ENCODE results near the gene DLGAP1. TPM values are rescaled to one million over a fixed set of nuclear protein-coding genes. Genes with fewer than 3 reads are reported as not detected.

Gene DLGAP1
- total RNA-seq, 1 experiment from 2014 or later, result 27.5 TPM

DNA sequence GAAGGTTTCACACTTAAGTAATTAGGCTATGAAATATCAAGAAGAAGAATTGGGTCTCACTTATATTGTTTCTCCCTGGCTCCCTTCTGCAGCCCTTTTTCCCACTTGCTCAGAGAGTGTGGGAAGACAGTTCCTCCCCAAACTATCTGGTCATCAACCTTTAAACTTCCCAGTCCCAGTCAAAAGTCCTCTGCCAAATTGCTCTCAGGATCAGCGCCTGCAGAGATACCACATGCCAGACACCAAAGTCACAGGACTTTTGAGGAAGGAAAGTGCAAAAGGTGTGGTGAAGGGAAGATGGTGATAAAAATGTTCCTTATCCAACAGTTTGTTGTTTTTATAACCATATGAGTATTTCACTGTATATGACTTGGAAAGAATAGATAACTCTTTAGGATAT, 51.3 kb downstream of the DLGAP1 start:
- in situ Hi-C loops (cut with HindIII; ENCODE audit: low pct_unique_long_range_greater_than_20kb, low sequenced_read_pairs), result no loop called here

DNA sequence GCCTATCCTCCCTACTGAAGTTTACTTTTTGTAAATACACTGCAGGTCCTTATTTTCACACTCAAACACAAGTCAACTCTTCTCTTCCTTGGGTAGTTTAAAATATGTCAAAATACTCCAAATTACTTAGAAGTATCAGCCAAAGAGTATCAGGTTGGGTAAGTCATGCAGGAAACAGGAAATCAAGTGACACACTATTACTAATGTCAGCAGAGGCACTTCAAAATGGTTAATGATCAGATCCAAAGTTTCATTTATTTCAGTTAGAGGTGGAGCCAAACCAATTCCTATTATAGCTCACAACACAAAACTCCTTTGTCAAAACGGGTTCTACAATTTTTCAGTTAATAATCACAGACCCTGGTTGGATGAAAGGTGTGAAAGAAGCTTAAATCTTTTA, 54.2 kb downstream of the DLGAP1 start:
- in situ Hi-C loops (cut with HindIII; ENCODE audit: low pct_unique_long_range_greater_than_20kb, low sequenced_read_pairs), result no loop called here
- DNase-seq (ENCODE audit: low read depth, low spot score), result no peak

More for the DNA sequence above, 51.3 kb downstream of the DLGAP1 start:
- DNase-seq (ENCODE audit: low read depth, low spot score), result no peak

DNA sequence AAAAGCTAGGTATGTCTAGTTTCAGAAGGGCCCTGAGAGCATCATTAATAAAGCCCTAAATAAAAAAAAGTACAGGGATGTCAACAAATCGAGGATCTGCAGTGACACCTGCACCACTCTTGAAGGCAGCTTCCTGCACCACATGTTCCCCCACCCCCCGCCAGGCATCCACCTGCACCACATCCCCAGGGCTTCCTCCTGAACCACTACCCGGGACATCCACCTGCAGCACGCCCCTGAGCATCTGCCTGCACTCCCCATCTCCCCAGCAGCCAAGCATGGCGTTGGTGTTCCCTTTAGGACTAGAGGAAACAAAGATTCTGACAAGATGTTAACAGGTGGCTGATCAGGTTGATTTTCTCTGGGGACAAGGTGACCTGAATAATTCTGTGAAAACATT, 55.2 kb downstream of the DLGAP1 start:
- in situ Hi-C loops (cut with HindIII; ENCODE audit: low pct_unique_long_range_greater_than_20kb, low sequenced_read_pairs), result no loop called here
- DNase-seq (ENCODE audit: low read depth, low spot score), result no peak

DNA sequence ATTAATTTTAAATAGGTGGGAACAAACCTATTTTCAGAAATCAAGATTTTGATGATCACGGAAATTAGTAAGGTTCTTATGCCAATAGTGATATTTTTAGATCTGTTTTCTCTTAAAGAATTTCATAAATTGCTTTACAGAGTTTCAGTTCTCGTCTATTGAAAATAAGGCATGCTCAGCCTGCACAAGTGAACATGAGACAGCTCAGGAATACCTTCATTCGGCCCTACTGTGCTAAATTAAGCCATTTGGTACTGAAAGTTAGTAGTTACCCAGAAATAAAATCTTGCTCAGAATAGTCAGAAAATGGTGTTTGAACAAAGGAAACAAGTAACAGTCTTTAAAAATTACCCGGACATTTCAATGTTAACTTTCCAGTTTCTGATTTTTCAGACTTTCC, 60.4 kb downstream of the DLGAP1 start:
- in situ Hi-C loops (cut with HindIII; ENCODE audit: low pct_unique_long_range_greater_than_20kb, low sequenced_read_pairs), result no loop called here
- DNase-seq (ENCODE audit: low read depth, low spot score), result no peak

DNA sequence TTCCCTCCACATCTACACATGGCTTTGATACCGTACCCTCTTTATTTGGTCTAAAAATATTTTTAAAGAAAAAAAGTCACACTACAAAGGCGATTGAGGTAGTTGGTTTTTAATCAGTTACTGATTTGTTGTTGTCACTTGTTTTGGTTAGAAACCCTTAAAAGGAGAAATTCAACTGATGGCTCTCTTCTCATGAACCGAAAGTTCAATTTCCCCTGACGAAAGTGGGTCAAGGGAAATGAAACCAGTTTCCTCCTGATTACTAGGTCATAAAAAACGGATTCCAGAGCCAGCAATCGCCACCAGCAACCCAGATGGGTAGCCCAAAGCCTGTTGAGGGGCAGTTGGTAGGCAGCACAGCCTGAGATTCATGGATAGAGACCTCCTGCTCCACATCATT, 63.2 kb downstream of the DLGAP1 start:
- no peak for DNase-seq (ENCODE audit: low read depth, low spot score)
- in situ Hi-C loops (cut with HindIII; ENCODE audit: low pct_unique_long_range_greater_than_20kb, low sequenced_read_pairs), result no loop called here

DNA sequence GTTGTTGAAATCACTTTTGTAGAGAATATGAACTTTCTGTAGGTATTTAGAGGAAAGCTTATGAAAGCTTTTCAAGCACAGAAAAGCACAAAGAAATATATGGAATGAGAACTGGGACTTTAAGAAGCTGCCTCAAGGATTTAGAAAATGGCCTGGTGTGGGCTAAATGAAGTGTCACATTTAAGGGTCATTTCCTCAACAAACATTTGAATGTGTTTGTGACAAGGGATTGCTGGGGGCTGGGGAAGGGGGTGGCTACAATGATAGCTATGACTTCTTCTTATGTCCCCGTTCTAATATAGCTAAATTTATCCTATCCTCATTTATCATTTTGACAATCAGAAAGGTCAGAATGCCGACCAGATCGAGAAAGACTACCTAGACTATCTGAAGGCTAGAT, 69.2 kb downstream of the DLGAP1 start:
- DNase-seq (ENCODE audit: low read depth, low spot score), result no peak
- in situ Hi-C loops (cut with HindIII; ENCODE audit: low pct_unique_long_range_greater_than_20kb, low sequenced_read_pairs), result no loop called here

DNA sequence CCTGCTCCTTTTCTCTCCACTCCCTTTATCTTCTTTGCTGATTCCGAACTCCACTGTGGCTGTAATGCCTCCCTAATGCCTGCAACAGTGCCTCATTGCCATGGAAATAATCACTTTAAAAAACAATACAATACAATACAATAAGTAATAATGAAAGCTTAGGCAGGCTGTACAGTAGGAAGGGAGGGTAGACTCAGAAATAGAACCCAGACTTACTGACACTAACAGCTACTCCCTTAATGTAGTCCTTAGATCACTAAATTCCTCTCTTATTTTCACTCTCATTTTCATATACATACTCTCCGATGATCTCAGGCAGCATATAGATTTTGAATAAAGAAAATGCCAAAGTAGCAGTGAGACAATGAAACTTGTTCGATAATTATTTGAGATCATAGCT, 70.2 kb downstream of the DLGAP1 start:
- DNase-seq (ENCODE audit: low read depth, low spot score), result no peak
- in situ Hi-C loops (cut with HindIII; ENCODE audit: low pct_unique_long_range_greater_than_20kb, low sequenced_read_pairs), result no loop called here

DNA sequence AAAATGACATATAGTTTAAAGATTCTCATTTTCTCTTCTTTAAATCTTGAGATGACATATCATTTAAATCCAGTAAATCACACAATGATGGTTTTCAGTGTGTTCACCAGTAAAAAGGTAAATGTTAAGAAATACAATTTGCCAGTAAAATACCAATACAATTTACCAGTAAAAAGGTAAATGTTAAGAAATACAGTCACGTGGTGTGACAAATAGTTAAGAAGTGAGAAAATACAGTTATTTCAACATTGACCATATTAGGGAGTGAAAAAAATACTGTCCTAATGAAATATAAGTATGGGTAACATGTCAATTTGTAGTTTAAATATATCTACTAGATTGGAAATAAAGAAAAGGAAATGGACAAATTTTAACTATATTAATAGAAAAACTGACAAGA, 80.5 kb downstream of the DLGAP1 start:
- in situ Hi-C loops (cut with HindIII; ENCODE audit: low pct_unique_long_range_greater_than_20kb, low sequenced_read_pairs), result no loop called here
- DNase-seq (ENCODE audit: low read depth, low spot score), result no peak

DNA sequence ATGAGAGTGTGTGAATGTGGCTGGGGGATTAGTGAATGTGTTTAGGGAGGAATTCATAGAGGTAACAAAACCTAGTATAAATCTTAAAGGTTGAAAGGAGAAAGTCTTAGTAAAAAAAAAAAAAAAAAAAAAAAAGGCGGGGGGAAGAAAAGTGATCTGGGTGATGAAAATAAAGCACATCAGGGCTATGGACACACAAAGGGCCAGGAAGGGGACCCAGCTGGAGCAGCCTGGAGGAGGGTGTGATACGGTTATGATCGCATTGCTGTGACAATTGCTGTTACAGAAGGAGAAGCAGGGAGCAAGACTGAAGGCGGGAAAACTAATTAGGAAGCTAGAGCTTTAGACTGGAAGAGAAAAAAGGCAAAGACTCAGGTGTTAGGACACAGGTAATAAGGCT, 85.4 kb downstream of the DLGAP1 start:
- no peak for DNase-seq (ENCODE audit: low read depth, low spot score)
- in situ Hi-C loops (cut with HindIII; ENCODE audit: low pct_unique_long_range_greater_than_20kb, low sequenced_read_pairs), result no loop called here

DNA sequence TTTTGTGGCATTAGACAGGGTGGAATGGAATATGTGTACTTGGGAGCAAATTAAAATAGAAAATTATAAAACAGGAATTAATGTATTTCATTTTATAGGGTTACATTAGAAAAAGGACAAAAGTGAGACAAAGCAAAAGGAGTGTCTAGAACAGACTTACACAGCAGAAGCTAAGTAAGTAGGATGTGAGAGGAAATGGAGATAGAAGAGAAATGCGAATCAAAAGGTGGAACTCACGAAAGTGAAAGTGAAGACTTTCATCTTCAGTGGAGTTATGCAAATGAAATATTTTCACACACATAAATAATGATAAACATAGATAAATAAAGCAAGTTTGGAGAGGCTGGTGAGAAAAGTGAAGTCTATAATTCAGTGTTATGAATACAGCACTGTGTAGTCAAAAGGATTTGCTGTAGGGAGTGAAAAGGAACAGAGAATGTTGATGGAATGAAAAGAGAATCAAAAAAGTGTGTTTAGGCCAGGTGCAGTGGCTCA, 94.8 kb downstream of the DLGAP1 start:
- no peak for DNase-seq (ENCODE audit: low read depth, low spot score)
- in situ Hi-C loops (cut with HindIII; ENCODE audit: low pct_unique_long_range_greater_than_20kb, low sequenced_read_pairs), result no loop called here

DNA sequence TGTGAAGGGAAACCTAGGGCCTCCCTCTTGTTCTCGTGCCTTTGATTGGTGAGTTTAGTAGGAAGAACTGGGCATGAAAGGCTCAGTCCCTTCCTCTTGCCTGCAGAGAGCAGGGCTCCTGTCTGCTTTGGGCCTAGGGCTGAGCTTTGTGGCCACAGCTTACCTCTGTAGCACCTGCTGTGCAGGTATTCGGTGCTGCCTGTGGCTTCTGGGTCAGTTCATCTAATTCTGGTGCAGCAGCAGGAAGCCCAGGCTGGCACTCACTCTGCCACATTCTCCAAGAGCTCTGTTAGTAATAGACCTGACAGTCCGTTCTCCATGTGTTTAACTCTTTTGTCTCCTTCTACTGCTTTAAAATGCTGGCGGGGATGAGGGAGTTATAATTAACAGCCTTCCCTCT, 96.5 kb downstream of the DLGAP1 start:
- no peak for DNase-seq (ENCODE audit: low read depth, low spot score)
- in situ Hi-C loops (cut with HindIII; ENCODE audit: low pct_unique_long_range_greater_than_20kb, low sequenced_read_pairs), result no loop called here

DNA sequence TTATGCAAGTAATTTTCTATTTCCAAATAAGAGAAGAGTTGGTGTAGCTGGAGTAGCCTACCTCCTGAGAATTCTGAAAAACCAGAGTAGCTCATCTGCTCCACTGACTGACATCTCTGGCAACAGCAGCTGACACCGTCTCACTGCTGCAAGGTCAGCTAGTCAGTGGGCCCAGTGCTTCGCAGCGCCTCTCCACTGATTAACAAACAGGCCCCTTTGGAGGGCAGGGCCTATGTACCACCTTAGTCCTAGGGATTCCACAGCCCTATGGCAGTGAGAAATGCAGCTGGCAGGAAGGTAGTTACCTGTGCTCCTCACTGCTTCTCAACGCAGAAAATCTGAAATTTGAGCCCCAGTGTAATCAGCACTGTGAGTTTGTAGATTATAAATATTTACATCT, 97.5 kb downstream of the DLGAP1 start:
- DNase-seq (ENCODE audit: low read depth, low spot score), result no peak
- in situ Hi-C loops (cut with HindIII; ENCODE audit: low pct_unique_long_range_greater_than_20kb, low sequenced_read_pairs), result no loop called here

DNA sequence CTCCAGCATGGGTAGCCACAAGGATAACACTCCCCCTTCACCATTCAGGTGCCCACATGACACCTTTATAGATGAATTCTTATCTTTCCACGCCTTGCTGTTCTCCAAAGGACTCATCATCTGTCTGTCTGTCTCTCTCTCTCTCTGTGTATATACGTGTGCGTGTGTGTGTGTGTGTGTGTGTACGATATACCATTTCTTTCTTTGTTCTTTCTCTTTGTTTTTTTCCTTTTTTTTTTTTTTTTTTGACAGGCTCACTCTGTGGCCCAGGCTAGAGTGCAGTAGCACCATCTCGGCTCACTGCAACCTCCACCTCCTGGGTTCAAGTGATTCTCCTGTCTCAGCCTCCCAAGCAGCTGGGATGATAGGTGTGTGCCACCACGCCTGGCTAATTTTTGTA, 98.2 kb downstream of the DLGAP1 start:
- in situ Hi-C loops (cut with HindIII; ENCODE audit: low pct_unique_long_range_greater_than_20kb, low sequenced_read_pairs), result no loop called here

DNA sequence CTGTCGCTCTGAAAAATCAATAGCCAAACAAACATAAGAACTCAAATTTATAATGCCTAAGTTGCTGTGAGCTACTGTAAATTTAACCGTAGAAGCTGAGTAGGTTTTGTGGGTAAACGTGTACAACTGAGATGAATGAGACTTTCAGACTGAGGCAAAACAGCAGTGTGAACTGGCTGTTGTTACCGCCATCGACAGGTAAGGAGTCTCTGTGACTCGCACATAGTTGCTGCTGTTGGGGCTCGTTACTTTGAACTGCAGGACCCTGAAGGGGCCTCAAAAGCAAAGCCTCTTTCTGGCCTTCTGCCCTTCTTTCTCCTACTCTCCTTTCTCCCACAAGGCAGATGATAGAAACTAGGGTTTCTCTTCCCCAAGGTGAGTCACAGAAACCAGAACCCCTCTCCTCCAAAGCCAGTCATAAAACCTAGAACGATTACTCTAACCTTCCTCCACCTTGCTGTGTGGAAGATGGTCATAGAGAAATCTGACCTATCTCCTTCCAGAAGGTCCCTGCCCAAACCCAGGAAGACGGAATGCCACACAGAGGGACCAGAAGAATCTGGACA, 101.2 kb downstream of the DLGAP1 start:
- no peak for DNase-seq (ENCODE audit: low read depth, low spot score)
- in situ Hi-C loops (cut with HindIII; ENCODE audit: low pct_unique_long_range_greater_than_20kb, low sequenced_read_pairs), result no loop called here

More for the DNA sequence above, 98.2 kb downstream of the DLGAP1 start:
- DNase-seq (ENCODE audit: low read depth, low spot score), result no peak

DNA sequence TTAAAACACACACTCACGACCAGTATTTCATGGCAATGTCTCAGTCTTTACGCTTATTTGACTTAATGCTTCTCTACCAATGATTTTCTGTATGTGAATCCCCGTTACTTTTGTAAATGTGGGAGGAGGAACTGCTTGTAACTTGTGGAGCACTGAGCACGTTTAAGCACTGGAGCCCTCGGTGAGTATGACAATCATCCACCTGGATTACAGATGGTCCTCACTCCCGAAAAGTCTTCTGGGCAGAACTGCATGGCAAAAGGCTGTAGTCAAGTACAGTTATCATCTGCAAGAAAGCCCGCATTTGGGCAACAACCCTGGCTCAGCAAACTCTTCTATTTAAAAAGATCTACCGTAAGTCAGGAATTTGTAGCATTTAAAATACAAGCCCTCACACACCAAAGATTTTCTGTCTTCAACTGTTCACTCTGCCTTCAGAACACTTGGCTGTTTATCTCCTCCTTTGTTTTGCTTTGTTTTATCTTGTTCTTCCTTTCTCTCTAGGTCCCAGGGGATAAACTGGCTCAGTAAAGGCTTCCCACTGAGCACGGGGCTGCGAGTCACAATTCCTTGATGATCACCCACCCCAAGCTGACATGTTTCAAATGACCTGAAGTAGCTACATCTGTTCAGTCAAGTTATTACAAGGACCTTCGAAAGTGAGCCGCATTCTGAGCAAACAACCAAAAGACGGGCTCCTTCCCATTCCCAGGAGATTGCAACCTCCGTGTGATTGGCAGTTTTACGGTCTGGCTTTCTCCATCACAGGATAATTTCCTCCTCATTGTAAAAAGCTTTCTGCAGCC, 102.2 kb downstream of the DLGAP1 start:
- in situ Hi-C loops (cut with HindIII; ENCODE audit: low pct_unique_long_range_greater_than_20kb, low sequenced_read_pairs), result no loop called here
- peak; percentile 8 for DNase-seq (ENCODE audit: low read depth, low spot score)

DNA sequence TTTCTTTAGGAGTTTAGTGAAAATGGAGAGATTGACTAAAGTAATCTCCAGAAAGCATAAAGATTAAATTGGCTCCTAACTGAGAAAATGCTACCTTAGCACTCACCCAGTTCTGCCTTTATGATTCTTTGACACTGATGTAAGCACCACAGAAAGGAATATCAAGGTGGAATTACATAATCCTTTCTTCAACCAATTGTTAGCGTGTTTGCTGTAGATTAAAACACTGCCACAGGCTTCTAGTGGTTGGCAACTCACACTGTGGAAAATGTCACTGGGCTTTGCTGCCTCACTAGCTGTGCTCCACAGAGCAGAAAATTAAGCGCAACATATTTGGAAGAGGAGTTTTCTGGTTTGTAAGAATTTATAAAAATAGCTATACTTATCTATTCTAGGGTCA, 104.1 kb downstream of the DLGAP1 start:
- no peak for DNase-seq (ENCODE audit: low read depth, low spot score)
- in situ Hi-C loops (cut with HindIII; ENCODE audit: low pct_unique_long_range_greater_than_20kb, low sequenced_read_pairs), result no loop called here

DNA sequence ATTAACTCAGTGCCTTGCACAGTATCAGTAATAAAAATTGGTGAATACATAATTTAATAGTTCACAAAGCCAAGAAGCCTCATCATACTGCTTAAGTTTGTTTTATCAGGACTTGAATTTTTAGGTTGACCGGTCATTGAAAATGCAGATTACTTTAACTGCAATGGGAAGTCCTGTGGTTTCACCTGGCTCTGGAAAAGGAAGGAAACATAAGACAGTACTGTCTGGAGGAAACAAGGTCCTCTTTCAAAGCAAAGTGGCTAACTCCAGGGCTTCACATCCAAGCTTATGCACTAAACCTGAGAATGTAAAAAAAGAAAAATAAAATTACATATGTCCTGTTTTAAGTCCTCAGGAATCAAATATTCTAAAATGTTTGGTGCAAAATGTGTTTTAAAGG, 119.7 kb downstream of the DLGAP1 start:
- in situ Hi-C loops (cut with HindIII; ENCODE audit: low pct_unique_long_range_greater_than_20kb, low sequenced_read_pairs), result no loop called here
- DNase-seq (ENCODE audit: low read depth, low spot score), result peak; percentile 42

DNA sequence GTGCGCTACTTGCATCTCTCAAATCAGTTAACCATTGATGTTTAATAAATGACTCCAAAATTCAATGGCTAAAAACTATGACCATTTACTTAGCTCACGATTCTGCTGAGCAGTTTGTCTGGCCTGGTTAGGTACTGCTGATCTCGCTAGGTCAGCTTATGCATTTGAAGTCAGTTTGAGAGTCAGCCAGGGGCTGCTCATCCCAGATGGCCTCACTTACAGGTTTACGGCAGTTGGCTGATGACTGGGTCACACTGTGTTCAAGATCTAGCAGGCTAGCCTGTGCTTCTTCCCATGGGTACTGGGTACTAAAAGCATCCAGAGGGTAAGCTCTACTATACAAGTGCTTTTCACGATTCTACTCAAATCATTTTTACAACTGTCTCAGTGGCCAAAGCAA, 122.1 kb downstream of the DLGAP1 start:
- no peak for DNase-seq (ENCODE audit: low read depth, low spot score)
- in situ Hi-C loops (cut with HindIII; ENCODE audit: low pct_unique_long_range_greater_than_20kb, low sequenced_read_pairs), result no loop called here

All from SK-MEL-5 (cell line).